Stimulated activated naive B cell treated with anti-CD40 and anti-IgM and Interleukin-4, amounts not matched to agents 10 μg/mL and 1 μg/mL and 100 μg/mL, for 72 hours (primary cell): ENCODE measurements around the gene HGFAC.
"Not testable (repeated sequence)": the region's sequence is repeated elsewhere in the genome, so short reads cannot be mapped to it uniquely, and the experiment has no call there.

Experiments
- ATAC-seq, 2 donors: fragments of 150-1000 bp; cut with Tn5 transposase; replicated peaks; 2 replicates each; pipeline ENCODE4 v1.10.0; 2021; ENCODE audit warnings: moderate library complexity in 1 of 2
- DNase-seq: peaks from one replicate; pipeline ENCODE4 v3.0.0; 2021
- H3K27ac Mint-ChIP-seq: one replicate; pipeline ENCODE4 v1.8.0; 2022; ENCODE audit warnings: mild to moderate bottlenecking, mixed read lengths
- H3K27me3 Mint-ChIP-seq, 2 donors: one replicate each; pipeline ENCODE4 v1.8.0; 2022; ENCODE audit warnings: mixed read lengths in 2 of 2
- H3K36me3 Mint-ChIP-seq, 2 donors: one replicate each; pipeline ENCODE4 v1.8.0; 2022; ENCODE audit warnings: mixed read lengths in 2 of 2, mild to moderate bottlenecking in 1 of 2
- H3K4me1 Mint-ChIP-seq, 2 donors: one replicate each; pipeline ENCODE4 v1.8.0; 2022; ENCODE audit warnings: mixed read lengths in 2 of 2, mild to moderate bottlenecking in 1 of 2
- H3K4me3 Mint-ChIP-seq, 2 donors: one replicate each; pipeline ENCODE4 v1.8.0; 2022; ENCODE audit warnings: mild to moderate bottlenecking in 2 of 2, mixed read lengths in 2 of 2, moderate library complexity in 1 of 2
- H3K9me3 Mint-ChIP-seq, 2 donors: one replicate each; pipeline ENCODE4 v1.8.0; 2022; ENCODE audit warnings: mixed read lengths in 2 of 2, mild to moderate bottlenecking in 1 of 2

The HGFAC gene

GRCh38 chr4:3449047-3449573, 7.3 kb downstream of the HGFAC start:
- ATAC-seq (no peak), DNase-seq (no peak)
- no peak overlapping the region for H3K27ac Mint-ChIP-seq
- H3K4me3 Mint-ChIP-seq = no peak overlapping the region
- H3K27me3 Mint-ChIP-seq = peaks cover 5 to 6% of the 10 kb centered on the region in 2 donors
- peaks cover 4 to 5% of the 10 kb centered on the region in 2 donors for H3K4me1 Mint-ChIP-seq
- H3K36me3 Mint-ChIP-seq = no peaks in the 10 kb centered on the region
- no peaks in the 10 kb centered on the region for H3K9me3 Mint-ChIP-seq

- Mint-ChIP-seq H3K4me3 (no peak overlapping the region), H3K27ac (no peak overlapping the region), H3K9me3 (peaks cover under 1% of the 10 kb centered on the region in 2 donors), H3K36me3 (no peaks in the 10 kb centered on the region), H3K4me1 (peaks cover 4 to 5% of the 10 kb centered on the region in 2 donors), H3K27me3 (peaks cover 5 to 6% of the 10 kb centered on the region in 2 donors)
- DNase-seq = no peak
- no peak for ATAC-seq
Measured at GRCh38 chr4:3449574-3450534, 8.1 kb downstream of the HGFAC start.

GRCh38 chr4:3450643-3451042, 8.9 kb downstream of the HGFAC start:
- Mint-ChIP-seq H3K27me3 (peaks cover 5 to 6% of the 10 kb centered on the region in 2 donors), H3K27ac (peak overlapping the region; percentile 81), H3K36me3 (peaks cover 4% of the 10 kb centered on the region in 2 donors), H3K4me3 (no peak overlapping the region), H3K9me3 (peaks cover 7 to 8% of the 10 kb centered on the region in 2 donors), H3K4me1 (peaks cover 4 to 5% of the 10 kb centered on the region in 2 donors)
- ATAC-seq = no peak
- no peak for DNase-seq

GRCh38 chr4:3451956-3452355, 10.2 kb downstream of the HGFAC start:
- Mint-ChIP-seq H3K27ac (no peak overlapping the region), H3K4me3 (no peak overlapping the region), H3K27me3 (peaks cover 5 to 6% of the 10 kb centered on the region in 2 donors), H3K9me3 (peaks cover 8 to 10% of the 10 kb centered on the region in 2 donors), H3K4me1 (peaks cover 4 to 5% of the 10 kb centered on the region in 2 donors), H3K36me3 (peaks cover 4% of the 10 kb centered on the region in 2 donors)
- DNase-seq (no peak), ATAC-seq (no peak)

GRCh38 chr4:3452376-3452775, 10.6 kb downstream of the HGFAC start:
- Mint-ChIP-seq H3K4me3 (no peak overlapping the region), H3K9me3 (peaks cover 8 to 10% of the 10 kb centered on the region in 2 donors), H3K27ac (no peak overlapping the region), H3K27me3 (peaks cover 5 to 6% of the 10 kb centered on the region in 2 donors), H3K36me3 (peaks cover 4% of the 10 kb centered on the region in 2 donors), H3K4me1 (peaks cover 4 to 5% of the 10 kb centered on the region in 2 donors)
- no peak for ATAC-seq
- no peak for DNase-seq

- H3K36me3 Mint-ChIP-seq, H3K4me1 Mint-ChIP-seq, ATAC-seq, H3K27ac Mint-ChIP-seq, H3K4me3 Mint-ChIP-seq, DNase-seq: not testable (repeated sequence)
- H3K9me3 Mint-ChIP-seq = peaks cover 14 to 15% of the 10 kb centered on the region in 2 donors
- peaks cover 11 to 18% of the 10 kb centered on the region in 2 donors for H3K27me3 Mint-ChIP-seq
Measured at GRCh38 chr4:3455596-3455995, 13.8 kb downstream of the HGFAC start.

- peaks cover 7 to 8% of the 10 kb centered on the region in 2 donors for H3K36me3 Mint-ChIP-seq
- ATAC-seq (no peak), DNase-seq (no peak)
- H3K27me3 Mint-ChIP-seq = peaks cover 22 to 45% of the 10 kb centered on the region in 2 donors
- H3K27ac Mint-ChIP-seq = no peak overlapping the region
- peaks cover 14 to 16% of the 10 kb centered on the region in 2 donors for H3K9me3 Mint-ChIP-seq
- H3K4me1 Mint-ChIP-seq = peaks cover 2 to 12% of the 10 kb centered on the region in 2 donors
- no peak overlapping the region for H3K4me3 Mint-ChIP-seq
Measured at GRCh38 chr4:3458371-3458770, 16.6 kb downstream of the HGFAC start.

GRCh38 chr4:3459156-3459555, 17.4 kb downstream of the HGFAC start:
- peaks cover 22 to 48% of the 10 kb centered on the region in 2 donors for H3K27me3 Mint-ChIP-seq
- peaks cover 14 to 16% of the 10 kb centered on the region in 2 donors for H3K9me3 Mint-ChIP-seq
- H3K4me3 Mint-ChIP-seq, H3K27ac Mint-ChIP-seq, DNase-seq, H3K36me3 Mint-ChIP-seq, ATAC-seq: not testable (repeated sequence)
- H3K4me1 Mint-ChIP-seq = peaks cover 2 to 12% of the 10 kb centered on the region in 2 donors

GRCh38 chr4:3460926-3461325, 19.2 kb downstream of the HGFAC start:
- H3K27ac Mint-ChIP-seq = no peak overlapping the region
- peaks cover 3% of the 10 kb centered on the region in 2 donors for H3K36me3 Mint-ChIP-seq
- DNase-seq (no peak), ATAC-seq (no peak)
- H3K4me3 Mint-ChIP-seq = no peak overlapping the region
- peaks cover 2 to 12% of the 10 kb centered on the region in 2 donors for H3K4me1 Mint-ChIP-seq
- peaks cover 4 to 8% of the 10 kb centered on the region in 2 donors for H3K9me3 Mint-ChIP-seq
- H3K27me3 Mint-ChIP-seq = peaks cover 37 to 65% of the 10 kb centered on the region in 2 donors

GRCh38 chr4:3461515-3462291, 19.9 kb downstream of the HGFAC start:
- H3K36me3 Mint-ChIP-seq = peaks cover 3% of the 10 kb centered on the region in 2 donors
- H3K4me3 Mint-ChIP-seq = no peak overlapping the region
- H3K27me3 Mint-ChIP-seq = peaks cover 37 to 67% of the 10 kb centered on the region in 2 donors
- ATAC-seq (peak in 1 of 2 donors; percentile 41), DNase-seq (no peak)
- H3K9me3 Mint-ChIP-seq = peaks cover 4 to 8% of the 10 kb centered on the region in 2 donors
- peaks cover 2 to 12% of the 10 kb centered on the region in 2 donors for H3K4me1 Mint-ChIP-seq
- peak overlapping the region; percentile 25 for H3K27ac Mint-ChIP-seq

GRCh38 chr4:3462321-3462789, 20.6 kb downstream of the HGFAC start:
- Mint-ChIP-seq H3K9me3 (peaks cover 4 to 8% of the 10 kb centered on the region in 2 donors), H3K4me3 (peak overlapping the region; percentile 41 to 75), H3K27ac (no peak overlapping the region), H3K27me3 (peaks cover 37 to 67% of the 10 kb centered on the region in 2 donors), H3K36me3 (peaks cover 3% of the 10 kb centered on the region in 2 donors), H3K4me1 (peaks cover 2 to 12% of the 10 kb centered on the region in 2 donors)
- ATAC-seq = no peak
- DNase-seq = no peak

GRCh38 chr4:3462790-3463415, 21.1 kb downstream of the HGFAC start, which contains the start of gene DOK7:
DOK7 (plus strand) TSS chr4:3463306; CDS start chr4:3463376, 70 bp downstream.
- Mint-ChIP-seq H3K9me3 (peaks cover 4 to 8% of the 10 kb centered on the region in 2 donors), H3K27ac (no peak within 1 kb of the TSS), H3K4me1 (peaks cover 2 to 12% of the 10 kb centered on the region in 2 donors), H3K4me3 (peak within 1 kb of the TSS; percentile 48 to 75), H3K36me3 (peaks cover 3% of the 10 kb centered on the region in 2 donors), H3K27me3 (peaks cover 37 to 67% of the 10 kb centered on the region in 2 donors)
- DNase-seq (no peak), ATAC-seq (peak; percentile 40 to 53)

GRCh38 chr4:3463556-3464348, 22.0 kb downstream of the HGFAC start:
- Mint-ChIP-seq H3K36me3 (peaks cover 3% of the 10 kb centered on the region in 2 donors), H3K27me3 (peaks cover 34 to 64% of the 10 kb centered on the region in 2 donors), H3K4me3 (no peak overlapping the region), H3K9me3 (peaks cover 4 to 8% of the 10 kb centered on the region in 2 donors), H3K4me1 (peaks cover 2 to 12% of the 10 kb centered on the region in 2 donors), H3K27ac (no peak overlapping the region)
- ATAC-seq (no peak), DNase-seq (no peak)
